ENCODE data around the gene NPBWR2.
A peak's percentile ranks its signal among the peaks of the same experiment; 100 is the strongest.
"Not testable (repeated sequence)": the region's sequence is repeated elsewhere in the genome, so short reads cannot be mapped to it uniquely, and the experiment has no call there.

The NPBWR2 gene

GRCh38 chr20:64102647-64103354, 4.6 kb downstream of the NPBWR2 start:
- no peak for DNase-seq (ENCODE audit: low read depth)

- peak; percentile 47 for DNase-seq (ENCODE audit: low read depth)
Observed at GRCh38 chr20:64101731-64102621, 5.4 kb downstream of the NPBWR2 start.

GRCh38 chr20:64100946-64101688, 6.2 kb downstream of the NPBWR2 start:
- no peak for DNase-seq (ENCODE audit: low read depth)

- DNase-seq (ENCODE audit: low read depth), result no peak
Observed at GRCh38 chr20:64100566-64100888, 6.8 kb downstream of the NPBWR2 start.

- DNase-seq (ENCODE audit: low read depth), result no peak
Observed at GRCh38 chr20:64099880-64100565, 7.3 kb downstream of the NPBWR2 start.

- no peak for DNase-seq (ENCODE audit: low read depth)
Observed at GRCh38 chr20:64099086-64099786, 8.1 kb downstream of the NPBWR2 start.

GRCh38 chr20:64098471-64099013, 8.8 kb downstream of the NPBWR2 start:
- no peak for DNase-seq (ENCODE audit: low read depth)

GRCh38 chr20:64096535-64096934, 10.8 kb downstream of the NPBWR2 start:
- DNase-seq (ENCODE audit: low read depth), result no peak

GRCh38 chr20:64095927-64096326, 11.4 kb downstream of the NPBWR2 start:
- no peak for DNase-seq (ENCODE audit: low read depth)

- DNase-seq (ENCODE audit: low read depth), result no peak
Observed at GRCh38 chr20:64095455-64095854, 11.9 kb downstream of the NPBWR2 start.

- DNase-seq (ENCODE audit: low read depth), result no peak
Observed at GRCh38 chr20:64093013-64093503, 14.3 kb downstream of the NPBWR2 start.

- DNase-seq (ENCODE audit: low read depth), result no peak
Observed at GRCh38 chr20:64092258-64093012, 14.9 kb downstream of the NPBWR2 start.

GRCh38 chr20:64091770-64092169, 15.6 kb downstream of the NPBWR2 start:
- no peak for DNase-seq (ENCODE audit: low read depth)

GRCh38 chr20:64091340-64091739, 16.0 kb downstream of the NPBWR2 start:
- DNase-seq (ENCODE audit: low read depth), result no peak

- DNase-seq (ENCODE audit: low read depth), result no peak
Observed at GRCh38 chr20:64090165-64090564, 17.2 kb downstream of the NPBWR2 start.

- DNase-seq (ENCODE audit: low read depth), result not testable (repeated sequence)
Observed at GRCh38 chr20:64088586-64088985, 18.8 kb downstream of the NPBWR2 start.

- DNase-seq (ENCODE audit: low read depth), result not testable (repeated sequence)
Observed at GRCh38 chr20:64087226-64087825, 20.0 kb downstream of the NPBWR2 start.

GRCh38 chr20:64086801-64087200, 20.6 kb downstream of the NPBWR2 start:
- no peak for DNase-seq (ENCODE audit: low read depth)

- DNase-seq (ENCODE audit: low read depth), result no peak
Observed at GRCh38 chr20:64084685-64085152, 22.6 kb downstream of the NPBWR2 start.
